ENCODE results near the gene ARSB. TPM values are rescaled to one million over a fixed set of nuclear protein-coding genes. Genes with fewer than 3 reads are reported as not detected.
"Not testable (repeated sequence)": the region's sequence is repeated elsewhere in the genome, so short reads cannot be mapped to it uniquely, and the experiment has no call there.

Gene ARSB
- total and polyA plus RNA-seq, 12 donors: 1.9 to 24.5 (median 14.5) TPM

- no peaks in the 10 kb centered on the region for H3K36me3 ChIP-seq (replicated peaks in 1 of 2)
- intact Hi-C loops (cut with DNase I): no loop called here
- WGBS, 4 donors: 89 to 96% (median 91%) methylated on average over 5 of the region's 5 CpGs
- H3K27me3 ChIP-seq: no peaks in the 10 kb centered on the region
- no peak for DNase-seq
- H3K9me3 ChIP-seq (replicated peaks in 1 of 3): no peaks in the 10 kb centered on the region
- no peak overlapping the region for H3K27ac ChIP-seq
- no peak overlapping the region for H3K4me3 ChIP-seq
- TF ChIP-seq CTCF (IDR thresholded peaks at IDR 0.05) (no peak), POLR2A (IDR thresholded peaks at IDR 0.05) (no peak)
- H3K4me1 ChIP-seq (replicated peaks in 1 of 2): no peaks in the 10 kb centered on the region
These were observed 218.7 kb downstream of the ARSB start for GRCh38 chr5:78766412-78766762.

GRCh38 chr5:78765756-78766411 is 219.2 kb downstream of the ARSB start:
- no peak for DNase-seq
- Histone ChIP-seq H3K36me3 (replicated peaks in 1 of 2) (no peaks in the 10 kb centered on the region), H3K27ac (no peak overlapping the region), H3K9me3 (replicated peaks in 1 of 3) (no peaks in the 10 kb centered on the region), H3K27me3 (no peaks in the 10 kb centered on the region), H3K4me1 (replicated peaks in 1 of 2) (no peaks in the 10 kb centered on the region), H3K4me3 (no peak overlapping the region)
- no peak for TF ChIP-seq POLR2A (IDR thresholded peaks at IDR 0.05)
- no peak for TF ChIP-seq CTCF (IDR thresholded peaks at IDR 0.05)
- 70 to 84% (median 78%) methylated on average over 7 of the region's 7 CpGs for WGBS, 4 donors
- intact Hi-C loops (cut with DNase I): no loop called here

- TF ChIP-seq CTCF (IDR thresholded peaks at IDR 0.05): no peak
- TF ChIP-seq POLR2A (IDR thresholded peaks at IDR 0.05): no peak
- no peaks in the 10 kb centered on the region for H3K9me3 ChIP-seq (replicated peaks in 1 of 3)
- intact Hi-C loops (cut with DNase I): no loop called here
- no peaks in the 10 kb centered on the region for H3K27me3 ChIP-seq
- H3K36me3 ChIP-seq (replicated peaks in 1 of 2): no peaks in the 10 kb centered on the region
- H3K27ac ChIP-seq: no peak overlapping the region
- no peak for DNase-seq
- WGBS, 4 donors: 90 to 97% (median 94%) methylated on average over 5 of the region's 5 CpGs
- no peaks in the 10 kb centered on the region for H3K4me1 ChIP-seq (replicated peaks in 1 of 2)
- H3K4me3 ChIP-seq: no peak overlapping the region
These were observed 220.0 kb downstream of the ARSB start for GRCh38 chr5:78765116-78765515.

GRCh38 chr5:78763659-78764189 is 221.4 kb downstream of the ARSB start:
- 77 to 84% (median 80%) methylated on average over 5 to 6 of the region's 6 CpGs for WGBS, 4 donors
- TF ChIP-seq POLR2A (IDR thresholded peaks at IDR 0.05) (no peak), CTCF (IDR thresholded peaks at IDR 0.05) (no peak)
- intact Hi-C loops (cut with DNase I): no loop called here
- H3K4me1 ChIP-seq (replicated peaks in 1 of 2): peaks cover 0 to under 1% of the 10 kb centered on the region in 2 donors
- no peak for DNase-seq
- H3K9me3 ChIP-seq (replicated peaks in 1 of 3): no peaks in the 10 kb centered on the region
- no peaks in the 10 kb centered on the region for H3K36me3 ChIP-seq (replicated peaks in 1 of 2)
- no peaks in the 10 kb centered on the region for H3K27me3 ChIP-seq
- no peak overlapping the region for H3K27ac ChIP-seq
- H3K4me3 ChIP-seq: no peak overlapping the region

- H3K27ac ChIP-seq; intact Hi-C loops (cut with DNase I); H3K36me3 ChIP-seq (replicated peaks in 1 of 2); H3K9me3 ChIP-seq (replicated peaks in 1 of 3); H3K4me3 ChIP-seq; H3K27me3 ChIP-seq; DNase-seq: not testable (repeated sequence)
- WGBS, 4 donors: 95 to 97% (median 96%) methylated on average over 5 of the region's 5 CpGs
- peaks cover 4 to 10% of the 10 kb centered on the region in 2 donors for H3K4me1 ChIP-seq (replicated peaks in 1 of 2)
These were observed 222.4 kb downstream of the ARSB start for GRCh38 chr5:78762743-78763142.
